Stimulated activated CD4-positive, alpha-beta T cell treated with anti-CD3 and anti-CD28 coated beads, Interleukin-1b, Interleukin-23, amount 100 ng/mL, for 4 hours (primary cell): Measurements from ENCODE around the gene LRMDA.
A peak's percentile ranks its signal among the peaks of the same experiment; 100 is the strongest.
"Not testable (repeated sequence)": the region's sequence is repeated elsewhere in the genome, so short reads cannot be mapped to it uniquely, and the experiment has no call there.

Experiments
- DNase-seq, 2 donors: peaks; one replicate each; pipeline ENCODE4 v3.0.0-alpha.2; 2020; ENCODE audit warnings: low read depth in 2 of 2

LRMDA gene

GRCh38 chr10:76492678-76493472, 1061.5 kb downstream of the LRMDA start:
- DNase-seq: no peak

- no peak for DNase-seq
Measured at GRCh38 chr10:76497666-76498065, 1066.2 kb downstream of the LRMDA start.

- no peak for DNase-seq
Measured at GRCh38 chr10:76504823-76505222, 1073.4 kb downstream of the LRMDA start.

GRCh38 chr10:76509446-76509845, 1078.0 kb downstream of the LRMDA start:
- no peak for DNase-seq

GRCh38 chr10:76514321-76514720, 1082.9 kb downstream of the LRMDA start:
- DNase-seq: no peak

GRCh38 chr10:76514869-76515268, 1083.4 kb downstream of the LRMDA start:
- DNase-seq: no peak

GRCh38 chr10:76522547-76522946, 1091.1 kb downstream of the LRMDA start:
- no peak for DNase-seq

GRCh38 chr10:76523246-76523645, 1091.8 kb downstream of the LRMDA start:
- no peak for DNase-seq

GRCh38 chr10:76523791-76524351, 1092.4 kb downstream of the LRMDA start:
- no peak for DNase-seq

- not testable (repeated sequence) for DNase-seq
Measured at GRCh38 chr10:76526833-76527232, 1095.4 kb downstream of the LRMDA start.

- no peak for DNase-seq
Measured at GRCh38 chr10:76540331-76540730, 1108.9 kb downstream of the LRMDA start.

GRCh38 chr10:76540786-76541185, 1109.4 kb downstream of the LRMDA start:
- no peak for DNase-seq

- no peak for DNase-seq
Measured at GRCh38 chr10:76541852-76542251, 1110.4 kb downstream of the LRMDA start.

GRCh38 chr10:76542307-76542930, 1111.0 kb downstream of the LRMDA start:
- no peak for DNase-seq

GRCh38 chr10:76543655-76544054, 1112.2 kb downstream of the LRMDA start:
- no peak for DNase-seq

- no peak for DNase-seq
Measured at GRCh38 chr10:76544789-76545188, 1113.4 kb downstream of the LRMDA start.

- no peak for DNase-seq
Measured at GRCh38 chr10:76546411-76546810, 1115.0 kb downstream of the LRMDA start.

- peak; percentile 1 to 31 for DNase-seq
Measured at GRCh38 chr10:76547352-76547972, 1116.0 kb downstream of the LRMDA start.

GRCh38 chr10:76548716-76549115, 1117.3 kb downstream of the LRMDA start:
- no peak for DNase-seq

GRCh38 chr10:76549171-76549570, 1117.7 kb downstream of the LRMDA start:
- no peak for DNase-seq

- DNase-seq: no peak
Measured at GRCh38 chr10:76550806-76551205, 1119.4 kb downstream of the LRMDA start.

- no peak for DNase-seq
Measured at GRCh38 chr10:76552091-76552873, 1120.9 kb downstream of the LRMDA start.
